ENCODE measurements around the gene PROX1. TPM values are rescaled to one million over a fixed set of nuclear protein-coding genes. Genes with fewer than 3 reads are reported as not detected.

PROX1 gene
- total and polyA plus RNA-seq, 3 donors from 2014 or later: 4.2 to 19.1 (median 6.5) TPM

DNA sequence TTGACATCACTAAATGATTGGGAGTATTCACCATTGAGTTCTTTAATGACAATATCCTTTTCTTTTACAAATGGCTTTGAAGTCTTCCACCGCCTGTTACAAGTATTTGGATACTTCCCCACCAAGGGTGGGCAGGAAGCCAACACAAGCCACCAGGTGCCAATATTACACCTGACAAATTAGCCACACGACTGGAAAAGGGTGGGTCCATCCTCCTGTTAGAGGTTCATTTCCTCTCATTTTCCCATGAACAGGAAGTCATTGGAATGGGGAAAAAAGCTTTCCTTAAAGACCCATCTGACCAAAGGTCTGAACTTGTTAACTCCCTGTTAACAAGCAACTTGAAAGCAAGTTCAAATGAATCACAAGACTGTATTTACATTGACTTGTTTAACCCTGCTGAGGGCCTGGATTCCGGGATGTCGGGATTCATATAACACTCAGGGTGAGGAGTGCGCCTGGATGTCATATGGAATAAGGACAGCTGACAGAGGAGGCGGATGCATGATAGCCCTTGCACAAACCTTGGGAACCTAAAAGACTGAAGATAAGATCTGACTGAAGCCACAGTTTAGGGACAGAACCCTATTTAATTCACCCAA is 40.5 kb upstream of the PROX1 start:
- 59 to 73% methylated on average over 6 of the region's 6 CpGs for WGBS, 2 donors
- intact Hi-C loops (cut with DNase I; ENCODE audit: low total_unique reads): no loop called here
- DNase-seq: no peak

DNA sequence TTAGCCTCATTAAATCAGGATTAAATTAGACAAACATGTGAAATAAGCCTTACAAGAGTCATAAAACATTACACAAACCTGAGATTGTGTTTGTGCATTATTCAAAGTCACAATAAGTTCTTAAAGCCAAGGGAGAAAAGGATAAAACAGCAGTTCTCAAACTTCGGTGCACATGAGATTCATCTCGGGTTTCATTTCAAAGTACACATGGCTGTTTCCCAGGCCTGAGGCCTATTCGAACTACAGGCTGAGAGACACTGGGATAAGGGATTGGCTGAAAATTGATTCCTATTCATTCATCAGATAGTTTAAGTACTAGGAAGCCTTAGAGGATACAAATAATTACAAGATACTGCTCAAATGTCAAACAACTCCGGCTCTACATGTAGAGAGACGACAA is 35.9 kb upstream of the PROX1 start:
- Histone ChIP-seq H3K4me3 (no peak overlapping the region), H3K4me1 (no peaks in the 10 kb centered on the region), H3K27me3 (no peaks in the 10 kb centered on the region), H3K27ac (no peak overlapping the region), H3K36me3 (ENCODE audit: low read depth, missing control alignments) (no peaks in the 10 kb centered on the region), H3K9me3 (no peaks in the 10 kb centered on the region)
- intact Hi-C loops (cut with DNase I; ENCODE audit: low total_unique reads): no loop called here
- 83 to 85% methylated on average over 5 of the region's 5 CpGs for WGBS, 2 donors
- no peak for DNase-seq
- TF ChIP-seq CTCF (IDR thresholded peaks at IDR 0.05): no peak
- no peak for TF ChIP-seq POLR2A (IDR thresholded peaks at IDR 0.05)

More for the DNA sequence above, 40.5 kb upstream of the PROX1 start:
- TF ChIP-seq POLR2A (IDR thresholded peaks at IDR 0.05): no peak
- TF ChIP-seq CTCF (IDR thresholded peaks at IDR 0.05): no peak
- no peaks in the 10 kb centered on the region for H3K9me3 ChIP-seq
- no peaks in the 10 kb centered on the region for H3K4me1 ChIP-seq
- H3K4me3 ChIP-seq: no peak overlapping the region
- H3K27me3 ChIP-seq: no peaks in the 10 kb centered on the region
- no peak overlapping the region for H3K27ac ChIP-seq
- no peaks in the 10 kb centered on the region for H3K36me3 ChIP-seq (ENCODE audit: low read depth, missing control alignments)

- TF ChIP-seq CTCF (IDR thresholded peaks at IDR 0.05): no peak
- TF ChIP-seq POLR2A (IDR thresholded peaks at IDR 0.05): no peak
- Histone ChIP-seq H3K4me3 (no peak overlapping the region), H3K36me3 (ENCODE audit: low read depth, missing control alignments) (no peaks in the 10 kb centered on the region), H3K27me3 (no peaks in the 10 kb centered on the region), H3K27ac (no peak overlapping the region), H3K9me3 (no peaks in the 10 kb centered on the region), H3K4me1 (no peaks in the 10 kb centered on the region)
- intact Hi-C loops (cut with DNase I; ENCODE audit: low total_unique reads): no loop called here
- 66 to 69% methylated on average over 8 of the region's 8 CpGs for WGBS, 2 donors
- DNase-seq: no peak
Measured at GRCh38 chr1:213953806-213954205, 34.0 kb upstream of the PROX1 start.

DNA sequence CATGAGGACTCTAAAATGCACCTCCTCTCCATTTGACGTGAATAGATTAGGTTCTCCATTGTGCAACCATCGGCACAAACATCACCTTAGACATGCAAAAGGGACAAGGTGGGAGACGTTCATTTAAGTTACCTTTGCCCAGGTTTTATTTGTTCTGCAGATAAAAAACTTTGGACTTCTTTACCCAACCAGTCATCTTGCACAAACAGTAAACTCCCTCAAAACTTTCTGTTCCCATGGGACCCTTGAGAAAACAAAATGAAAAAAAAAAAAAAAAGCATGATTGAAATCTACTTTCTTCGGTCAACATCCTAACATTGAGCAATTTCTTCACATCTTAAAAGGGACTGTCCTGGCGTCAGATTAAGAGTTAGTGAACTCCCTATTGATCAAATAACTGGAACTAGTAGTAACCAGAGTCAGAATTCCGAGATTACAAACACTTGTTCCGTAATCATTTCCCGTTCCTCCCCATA is 31.4 kb upstream of the PROX1 start:
- TF ChIP-seq POLR2A (IDR thresholded peaks at IDR 0.05) (no peak), CTCF (IDR thresholded peaks at IDR 0.05) (no peak)
- Histone ChIP-seq H3K27me3 (no peaks in the 10 kb centered on the region), H3K4me3 (no peak overlapping the region), H3K36me3 (ENCODE audit: low read depth, missing control alignments) (no peaks in the 10 kb centered on the region), H3K4me1 (no peaks in the 10 kb centered on the region), H3K27ac (no peak overlapping the region), H3K9me3 (no peaks in the 10 kb centered on the region)
- no peak for DNase-seq
- intact Hi-C loops (cut with DNase I; ENCODE audit: low total_unique reads): no loop called here
- 83 to 86% methylated on average over 8 of the region's 8 CpGs for WGBS, 2 donors

DNA sequence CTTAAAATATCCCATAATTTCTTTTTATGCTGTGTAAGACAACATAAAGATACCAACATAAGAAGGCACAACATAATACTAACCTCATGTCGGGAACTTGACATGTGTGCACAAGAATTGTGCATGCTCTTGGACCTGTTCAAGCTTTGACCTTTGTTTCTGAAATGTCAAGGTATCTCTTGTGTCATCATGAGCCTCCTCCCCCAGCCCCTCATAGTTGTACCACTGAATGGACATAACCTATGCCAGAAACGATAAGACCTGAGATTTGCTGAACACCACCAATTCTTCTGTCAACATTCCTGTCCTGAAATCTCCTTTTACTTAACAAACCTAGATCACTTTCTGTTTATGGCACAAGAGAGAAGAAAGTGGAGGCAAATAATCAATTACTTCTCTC is 29.4 kb upstream of the PROX1 start:
- DNase-seq: no peak
- no peak overlapping the region for H3K27ac ChIP-seq
- no peaks in the 10 kb centered on the region for H3K36me3 ChIP-seq (ENCODE audit: low read depth, missing control alignments)
- H3K4me3 ChIP-seq: no peak overlapping the region
- TF ChIP-seq CTCF (IDR thresholded peaks at IDR 0.05) (no peak), POLR2A (IDR thresholded peaks at IDR 0.05) (no peak)
- 84 to 91% methylated on average over 2 of the region's 2 CpGs for WGBS, 2 donors
- intact Hi-C loops (cut with DNase I; ENCODE audit: low total_unique reads): no loop called here
- no peaks in the 10 kb centered on the region for H3K4me1 ChIP-seq
- H3K9me3 ChIP-seq: no peaks in the 10 kb centered on the region
- no peaks in the 10 kb centered on the region for H3K27me3 ChIP-seq

Measured in testis (tissue), 3 donors.